H1 (cell line): Measurements from ENCODE around the gene ABCD4. TPM values are rescaled to one million over a fixed set of nuclear protein-coding genes. Genes with fewer than 3 reads are reported as not detected.

Experiments used
- RBBP5 ChIP-seq: IDR thresholded peaks from 2 replicates; pipeline ENCODE4 v1.7.1; 2012; ENCODE audit warnings: low read depth, mild to moderate bottlenecking, inconsistent platforms, low read length, moderate library complexity, borderline replicate concordance
- SAP30 ChIP-seq: fragments of 300-600 bp; sonication (generic); IDR thresholded peaks from 2 replicates; pipeline ENCODE4 v1.7.1; 2012; ENCODE audit warnings: low read length, moderate library complexity, mild to moderate bottlenecking, inconsistent platforms; ENCODE audit not compliant: insufficient read depth, insufficient replicate concordance
- SIX5 ChIP-seq: IDR thresholded peaks from 2 replicates; pipeline ENCODE4 v1.6.1; 2011; ENCODE audit warnings: mild to moderate bottlenecking, low read depth, low read length
- SUZ12 ChIP-seq: fragments of 200-600 bp; sonication (generic); IDR thresholded peaks from 2 replicates; pipeline ENCODE4 v1.6.1; 2012; ENCODE audit warnings: mild to moderate bottlenecking, inconsistent platforms, low read length, moderate library complexity, mixed read lengths
- TAF7 ChIP-seq: optimal IDR thresholded peaks from 2 replicates; pipeline ENCODE3; 2011; ENCODE audit warnings: low read depth, mild to moderate bottlenecking, inconsistent platforms, low read length, moderate library complexity, borderline replicate concordance
- USF2 ChIP-seq: IDR thresholded peaks from 2 replicates; pipeline ENCODE4 v1.6.1; 2011; ENCODE audit warnings: low read length, improper control_type of control experiment
- polyA plus RNA-seq, 7 experiments: library from polyadenylated mRNA; depleted of rRNA in 3 of 7; stranded (reverse) in 5 of 7; unstranded in 2 of 7; fragments of >200 nt in 5 of 7; fragments of 200-250 nt in 2 of 7; gene quantifications; 1 replicate in 5 of 7; 2 replicates in 1 of 7; 4 replicates in 1 of 7; pipeline versions ENCODE4 v1.2.1 to v1.2.3, GENCODE V29; 2011 to 2013; ENCODE audit warnings: missing spikeins in 2 of 7, mixed read lengths in 2 of 7
- total RNA-seq: library from RNA; stranded (reverse); fragmentation: NEBNext Ultra II Directional; extraction: Animal tissue kit (Norgen Biotek cat#: 25700); gene quantifications from 2 replicates; pipeline ENCODE4 v1.2.1, GENCODE V29; 2021

ABCD4 gene
- total and polyA plus RNA-seq, 2 of the 8 experiments (the other 6 are each of a cell fraction or from before 2014, with no cell fraction given), result 47.9 to 97.7 TPM

DNA sequence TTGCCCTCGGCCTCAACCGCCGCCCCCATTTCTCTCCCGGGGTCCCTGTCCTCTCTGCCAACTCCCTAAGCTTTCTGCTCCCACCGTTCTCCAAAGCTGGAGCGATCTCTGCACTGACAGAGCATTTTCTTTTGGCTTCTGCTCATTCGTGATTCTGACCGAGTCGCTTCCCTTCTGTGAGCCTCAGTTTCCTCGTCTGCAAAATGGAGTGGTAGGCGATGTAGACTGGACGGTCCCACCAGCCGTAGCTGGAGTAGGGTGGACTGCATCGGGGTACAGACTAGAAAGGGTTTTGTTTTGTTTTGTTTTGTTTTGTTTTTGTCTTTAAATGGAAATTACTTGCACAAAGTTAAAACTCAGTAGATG, 61.1 kb downstream of the ABCD4 start (continued):
- TF ChIP-seq USF2 (no peak), SAP30 (no peak), TAF7 (no peak), SUZ12 (peak; percentile 56; the same call in 1 of the 2 replicates), RBBP5 (no peak), SIX5 (no peak)
